ENCODE measurements around the gene SERTAD2.

DNA sequence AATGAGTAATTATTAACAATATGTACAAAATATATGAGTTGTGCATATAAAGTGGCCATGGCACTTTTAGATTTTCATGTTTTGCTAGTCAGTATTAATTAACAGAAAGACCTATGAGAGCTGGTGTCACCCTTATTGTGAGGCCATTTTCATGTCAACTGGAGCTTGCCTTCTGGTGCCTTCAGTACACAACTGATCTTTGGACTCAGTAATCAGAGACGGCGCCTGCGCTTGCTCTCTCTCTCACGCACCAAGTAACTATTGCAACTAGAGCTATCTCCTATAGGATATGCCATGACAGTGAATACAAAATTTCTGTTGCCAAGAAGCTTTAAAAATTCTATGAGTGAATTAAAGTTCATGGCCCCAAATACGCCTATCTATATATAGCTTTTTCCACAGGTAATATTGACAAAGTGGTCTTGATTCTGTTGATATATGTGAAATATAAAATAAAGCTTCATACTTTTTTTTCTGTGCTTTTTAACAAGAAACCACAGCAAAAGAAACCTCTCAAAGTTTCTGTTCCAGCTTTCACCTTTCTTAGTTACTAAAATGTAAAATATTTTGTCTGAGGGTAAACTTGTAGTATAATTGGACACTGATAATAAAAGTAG, 2.9 kb downstream of the SERTAD2 start:
- no peak for TF ChIP-seq CTCF (conservative IDR thresholded peaks at IDR 0.05; ENCODE audit: low read depth, low read length)
- TF ChIP-seq BHLHE40 (IDR thresholded peaks at IDR 0.05; ENCODE audit: low read depth, low read length) = no peak
- TF ChIP-seq, protein P1, sequence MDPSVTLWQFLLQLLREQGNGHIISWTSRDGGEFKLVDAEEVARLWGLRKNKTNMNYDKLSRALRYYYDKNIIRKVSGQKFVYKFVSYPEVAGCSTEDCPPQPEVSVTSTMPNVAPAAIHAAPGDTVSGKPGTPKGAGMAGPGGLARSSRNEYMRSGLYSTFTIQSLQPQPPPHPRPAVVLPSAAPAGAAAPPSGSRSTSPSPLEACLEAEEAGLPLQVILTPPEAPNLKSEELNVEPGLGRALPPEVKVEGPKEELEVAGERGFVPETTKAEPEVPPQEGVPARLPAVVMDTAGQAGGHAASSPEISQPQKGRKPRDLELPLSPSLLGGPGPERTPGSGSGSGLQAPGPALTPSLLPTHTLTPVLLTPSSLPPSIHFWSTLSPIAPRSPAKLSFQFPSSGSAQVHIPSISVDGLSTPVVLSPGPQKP (IDR thresholded peaks at IDR 0.05; ENCODE audit: borderline replicate concordance, low read depth, low read length) = no peak
- no peak for TF ChIP-seq FOS (IDR thresholded peaks at IDR 0.05; ENCODE audit: low read depth, low read length)
- TF ChIP-seq MAFK (IDR thresholded peaks at IDR 0.05; ENCODE audit: low read depth, low read length) = no peak
- no peak for TF ChIP-seq MXI1 (IDR thresholded peaks at IDR 0.05; ENCODE audit: borderline replicate concordance, low read depth, low read length)
- TF ChIP-seq POLR2A (IDR thresholded peaks at IDR 0.05; ENCODE audit: low read depth, low read length) = no peak
- no peak for TF ChIP-seq NFE2L2 (IDR thresholded peaks at IDR 0.05; ENCODE audit: low read depth, low read length)
- TF ChIP-seq CHD1 (IDR thresholded peaks at IDR 0.05; ENCODE audit: low read depth, low read length) = no peak
- no peak for TF ChIP-seq SMC3 (IDR thresholded peaks at IDR 0.05; ENCODE audit: low read depth, low read length)
- no peak for TF ChIP-seq RFX5 (IDR thresholded peaks at IDR 0.05; ENCODE audit: low read depth, low read length)
- TF ChIP-seq RCOR1 (IDR thresholded peaks at IDR 0.05; ENCODE audit: insufficient replicate concordance, low read length) = no peak
- no peak for TF ChIP-seq MAZ (IDR thresholded peaks at IDR 0.05; ENCODE audit: borderline replicate concordance, low read depth, low read length)
